ENCODE data around the gene TDRD9. TPM values are rescaled to one million over a fixed set of nuclear protein-coding genes. Genes with fewer than 3 reads are reported as not detected.

The TDRD9 gene
- total RNA-seq, 1 experiment from 2014 or later: not detected

DNA sequence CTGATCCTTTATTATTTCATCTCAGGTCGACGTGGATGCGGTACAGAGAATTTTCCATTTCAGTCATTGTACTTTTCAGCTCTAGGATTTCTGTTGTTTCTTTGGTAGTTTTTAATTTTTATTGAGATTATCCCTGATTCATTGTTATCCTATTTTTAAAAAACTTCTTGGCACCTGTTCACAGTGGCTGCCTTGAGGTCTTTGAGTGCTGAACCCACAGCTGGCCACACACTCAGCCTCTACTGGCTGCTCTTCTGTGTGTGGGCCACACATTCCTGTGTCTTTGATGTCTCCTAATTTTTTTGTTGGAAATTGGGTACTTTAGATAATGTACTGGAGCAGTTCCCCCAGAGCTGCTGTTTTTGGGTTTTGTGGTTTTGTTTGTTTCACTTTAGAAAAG lies 119.5 kb downstream of the TDRD9 start:
- DNase-seq (ENCODE audit: low read depth, low spot score) (no peak), ATAC-seq (no peak)
- no peak for TF ChIP-seq POLR2AphosphoS5 (IDR thresholded peaks at IDR 0.05; ENCODE audit: low read depth, low read length)
- TF ChIP-seq, protein P1, sequence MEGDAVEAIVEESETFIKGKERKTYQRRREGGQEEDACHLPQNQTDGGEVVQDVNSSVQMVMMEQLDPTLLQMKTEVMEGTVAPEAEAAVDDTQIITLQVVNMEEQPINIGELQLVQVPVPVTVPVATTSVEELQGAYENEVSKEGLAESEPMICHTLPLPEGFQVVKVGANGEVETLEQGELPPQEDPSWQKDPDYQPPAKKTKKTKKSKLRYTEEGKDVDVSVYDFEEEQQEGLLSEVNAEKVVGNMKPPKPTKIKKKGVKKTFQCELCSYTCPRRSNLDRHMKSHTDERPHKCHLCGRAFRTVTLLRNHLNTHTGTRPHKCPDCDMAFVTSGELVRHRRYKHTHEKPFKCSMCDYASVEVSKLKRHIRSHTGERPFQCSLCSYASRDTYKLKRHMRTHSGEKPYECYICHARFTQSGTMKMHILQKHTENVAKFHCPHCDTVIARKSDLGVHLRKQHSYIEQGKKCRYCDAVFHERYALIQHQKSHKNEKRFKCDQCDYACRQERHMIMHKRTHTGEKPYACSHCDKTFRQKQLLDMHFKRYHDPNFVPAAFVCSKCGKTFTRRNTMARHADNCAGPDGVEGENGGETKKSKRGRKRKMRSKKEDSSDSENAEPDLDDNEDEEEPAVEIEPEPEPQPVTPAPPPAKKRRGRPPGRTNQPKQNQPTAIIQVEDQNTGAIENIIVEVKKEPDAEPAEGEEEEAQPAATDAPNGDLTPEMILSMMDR (IDR thresholded peaks at IDR 0.05): no peak
- TF ChIP-seq TCF7L2 (IDR thresholded peaks at IDR 0.05; ENCODE audit: low read depth, low read length): no peak
- TF ChIP-seq SIN3A (IDR thresholded peaks at IDR 0.05; ENCODE audit: borderline replicate concordance, insufficient read depth, low read depth, low read length): no peak
- TF ChIP-seq, protein P2, sequence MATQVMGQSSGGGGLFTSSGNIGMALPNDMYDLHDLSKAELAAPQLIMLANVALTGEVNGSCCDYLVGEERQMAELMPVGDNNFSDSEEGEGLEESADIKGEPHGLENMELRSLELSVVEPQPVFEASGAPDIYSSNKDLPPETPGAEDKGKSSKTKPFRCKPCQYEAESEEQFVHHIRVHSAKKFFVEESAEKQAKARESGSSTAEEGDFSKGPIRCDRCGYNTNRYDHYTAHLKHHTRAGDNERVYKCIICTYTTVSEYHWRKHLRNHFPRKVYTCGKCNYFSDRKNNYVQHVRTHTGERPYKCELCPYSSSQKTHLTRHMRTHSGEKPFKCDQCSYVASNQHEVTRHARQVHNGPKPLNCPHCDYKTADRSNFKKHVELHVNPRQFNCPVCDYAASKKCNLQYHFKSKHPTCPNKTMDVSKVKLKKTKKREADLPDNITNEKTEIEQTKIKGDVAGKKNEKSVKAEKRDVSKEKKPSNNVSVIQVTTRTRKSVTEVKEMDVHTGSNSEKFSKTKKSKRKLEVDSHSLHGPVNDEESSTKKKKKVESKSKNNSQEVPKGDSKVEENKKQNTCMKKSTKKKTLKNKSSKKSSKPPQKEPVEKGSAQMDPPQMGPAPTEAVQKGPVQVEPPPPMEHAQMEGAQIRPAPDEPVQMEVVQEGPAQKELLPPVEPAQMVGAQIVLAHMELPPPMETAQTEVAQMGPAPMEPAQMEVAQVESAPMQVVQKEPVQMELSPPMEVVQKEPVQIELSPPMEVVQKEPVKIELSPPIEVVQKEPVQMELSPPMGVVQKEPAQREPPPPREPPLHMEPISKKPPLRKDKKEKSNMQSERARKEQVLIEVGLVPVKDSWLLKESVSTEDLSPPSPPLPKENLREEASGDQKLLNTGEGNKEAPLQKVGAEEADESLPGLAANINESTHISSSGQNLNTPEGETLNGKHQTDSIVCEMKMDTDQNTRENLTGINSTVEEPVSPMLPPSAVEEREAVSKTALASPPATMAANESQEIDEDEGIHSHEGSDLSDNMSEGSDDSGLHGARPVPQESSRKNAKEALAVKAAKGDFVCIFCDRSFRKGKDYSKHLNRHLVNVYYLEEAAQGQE (IDR thresholded peaks at IDR 0.05; ENCODE audit: insufficient read depth in 1 of 2, low read depth in 2 of 2, low read length in 1 of 2): no peak
- no peaks in the 10 kb centered on the region for H3K9me3 ChIP-seq (ENCODE audit: control insufficient read depth, insufficient read depth, low read depth, low read length)
- CTCF ChIA-PET: interaction anchor here (0.7 kb wide), 1 partner anchor 80 kb away, joined by 3 read pairs; no protein-coding TSS in a partner anchor
- intact Hi-C loops (cut with micrococcal nuclease; ENCODE audit: unreplicated experiment) (no loop called here), in situ Hi-C loops (cut with HindIII; ENCODE audit: low pct_unique_long_range_greater_than_20kb, low sequenced_read_pairs) (no loop called here)
- no peaks in the 10 kb centered on the region for H3K36me3 ChIP-seq (ENCODE audit: control insufficient read depth, insufficient read depth, low read length)
- H3K27ac ChIP-seq (ENCODE audit: low read length): no peak overlapping the region
- POLR2A ChIA-PET: no interaction called here
- no TSS peak for BruUV-seq (replicated peaks)
- H3K4me3 ChIP-seq (ENCODE audit: low read depth in 2 of 2, low read length in 2 of 2): no peak overlapping the region
- H3K4me1 ChIP-seq (ENCODE audit: control insufficient read depth, insufficient read depth, low read length): no peaks in the 10 kb centered on the region
- H3K27me3 ChIP-seq (ENCODE audit: control insufficient read depth, insufficient read depth, low read length): no peaks in the 10 kb centered on the region

DNA sequence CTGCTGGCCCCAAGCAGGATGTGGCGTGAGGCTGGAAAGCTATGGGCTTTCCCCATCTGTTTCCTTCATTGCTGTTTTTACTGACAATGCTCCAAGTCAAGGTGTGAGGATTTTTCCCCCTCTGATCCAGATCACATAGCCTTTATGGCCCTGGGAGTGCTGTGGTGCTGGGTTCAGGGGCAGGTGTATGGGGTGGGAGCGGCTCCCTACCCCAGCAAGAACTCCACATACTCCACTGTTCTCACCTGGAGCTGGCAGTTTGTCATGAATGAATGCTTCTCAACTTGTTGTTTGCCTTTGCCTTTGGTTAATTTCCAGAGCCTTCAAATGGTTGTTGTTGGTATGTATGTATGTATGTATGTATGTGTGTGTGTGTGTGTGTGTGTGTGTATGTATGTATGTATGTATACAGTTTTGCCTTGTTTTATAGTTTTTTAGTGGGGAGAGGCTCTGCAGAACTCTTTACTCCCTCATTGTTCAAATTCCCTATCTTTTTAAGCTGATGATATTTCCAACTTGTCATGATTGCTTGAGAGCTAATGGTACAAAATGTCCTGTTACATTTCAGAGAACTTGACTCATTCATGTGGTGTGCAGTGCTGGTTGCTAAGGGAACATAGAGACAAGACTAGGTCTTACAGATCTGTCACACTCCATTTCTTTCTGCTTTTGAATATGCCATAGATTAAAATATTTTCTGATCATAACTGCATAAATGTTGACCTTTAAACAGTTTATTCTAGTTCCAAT lies 120.7 kb downstream of the TDRD9 start:
- H3K4me3 ChIP-seq (ENCODE audit: low read depth in 2 of 2, low read length in 2 of 2): no peak overlapping the region
- H3K4me1 ChIP-seq (ENCODE audit: control insufficient read depth, insufficient read depth, low read length): no peaks in the 10 kb centered on the region
- POLR2A ChIA-PET: no interaction called here
- in situ Hi-C loops (cut with HindIII; ENCODE audit: low pct_unique_long_range_greater_than_20kb, low sequenced_read_pairs): no loop called here
- BruUV-seq (replicated peaks): no TSS peak
- H3K27ac ChIP-seq (ENCODE audit: low read length): no peak overlapping the region
- no peaks in the 10 kb centered on the region for H3K27me3 ChIP-seq (ENCODE audit: control insufficient read depth, insufficient read depth, low read length)
- TF ChIP-seq SIN3A (IDR thresholded peaks at IDR 0.05; ENCODE audit: borderline replicate concordance, insufficient read depth, low read depth, low read length): no peak
- no peak for TF ChIP-seq POLR2AphosphoS5 (IDR thresholded peaks at IDR 0.05; ENCODE audit: low read depth, low read length)
- TF ChIP-seq TCF7L2 (IDR thresholded peaks at IDR 0.05; ENCODE audit: low read depth, low read length): no peak
- TF ChIP-seq, protein P1 (IDR thresholded peaks at IDR 0.05): no peak
- TF ChIP-seq, protein P2 (IDR thresholded peaks at IDR 0.05; ENCODE audit: insufficient read depth in 1 of 2, low read depth in 2 of 2, low read length in 1 of 2): no peak
- ATAC-seq (no peak), DNase-seq (ENCODE audit: low read depth, low spot score) (no peak)
- intact Hi-C loops (cut with micrococcal nuclease; ENCODE audit: unreplicated experiment): no loop called here
- CTCF ChIA-PET: no interaction called here
- no peaks in the 10 kb centered on the region for H3K36me3 ChIP-seq (ENCODE audit: control insufficient read depth, insufficient read depth, low read length)
- no peaks in the 10 kb centered on the region for H3K9me3 ChIP-seq (ENCODE audit: control insufficient read depth, insufficient read depth, low read depth, low read length)

Measured in Panc1 (cell line).